ENCODE measurements around the gene PKM. TPM values are rescaled to one million over a fixed set of nuclear protein-coding genes. Genes with fewer than 3 reads are reported as not detected.
A peak's percentile ranks its signal among the peaks of the same experiment; 100 is the strongest.

Gene PKM
- total RNA-seq, 1 donor from 2014 or later, result 1,163 TPM

GRCh38 chr15:72200395-72201237 lies 30.4 kb downstream of the PKM start:
- Histone ChIP-seq H3K9ac (no peak overlapping the region), H3K36me3 (peaks cover 9% of the 10 kb centered on the region), H3K4me1 (peaks cover 8% of the 10 kb centered on the region), H3K27me3 (peaks cover 39% of the 10 kb centered on the region), H3F3A (ENCODE audit: low read depth) (peaks cover 49% of the 10 kb centered on the region), H3K4me2 (no peak overlapping the region), H3K9me3 (ENCODE audit: low read depth) (no peaks in the 10 kb centered on the region), H2AFZ (replicated peaks) (no peak overlapping the region), H3K27ac (no peak overlapping the region), H3K4me3 (no peak overlapping the region), H4K20me1 (ENCODE audit: low read depth) (peaks cover 89% of the 10 kb centered on the region), H3K79me2 (ENCODE audit: low read depth) (no peaks in the 10 kb centered on the region)
- no peak overlapping the region for H3K4me3 Mint-ChIP-seq
- H3K4me1 Mint-ChIP-seq, result peaks cover 5% of the 10 kb centered on the region
- H3K36me3 Mint-ChIP-seq, result peaks cover 38% of the 10 kb centered on the region
- no peak for DNase-seq (ENCODE audit: low spot score)
- peaks cover 23% of the 10 kb centered on the region for H3K27me3 Mint-ChIP-seq (ENCODE audit: insufficient read depth, low read depth)
- peaks cover 2% of the 10 kb centered on the region for H3K9me3 Mint-ChIP-seq
- no peak for TF ChIP-seq CTCF (IDR thresholded peaks at IDR 0.05)
- no peak for TF ChIP-seq EZH2 (IDR thresholded peaks at IDR 0.05)
- TF ChIP-seq EZH2phosphoT487 (IDR thresholded peaks at IDR 0.05), result no peak
- no peak overlapping the region for H3K27ac Mint-ChIP-seq

DNA sequence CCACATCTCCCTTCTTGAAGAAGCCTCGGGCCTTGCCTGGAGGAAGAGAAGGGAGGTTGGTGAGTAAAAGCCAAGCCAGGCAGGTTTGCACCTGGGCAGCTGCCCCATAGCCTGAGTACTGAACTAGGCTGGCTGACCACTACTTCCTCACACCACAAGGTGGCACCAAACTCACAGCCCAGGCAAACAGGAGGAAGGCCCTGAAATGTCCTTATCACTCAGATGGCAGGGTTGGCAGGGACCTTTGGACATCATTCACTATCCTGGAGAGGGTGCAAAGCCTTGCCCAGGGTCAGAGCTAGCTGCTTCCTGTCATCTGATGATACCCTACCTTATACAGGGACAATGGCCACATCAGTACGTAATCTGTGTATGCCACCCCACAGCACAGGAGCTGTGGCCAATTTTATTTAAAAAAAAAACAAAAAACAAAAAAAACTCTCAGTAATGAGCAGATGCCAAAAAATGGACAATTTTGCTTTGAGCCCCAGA lies 31.2 kb downstream of the PKM start:
- no peak overlapping the region for H3K9ac ChIP-seq

DNA sequence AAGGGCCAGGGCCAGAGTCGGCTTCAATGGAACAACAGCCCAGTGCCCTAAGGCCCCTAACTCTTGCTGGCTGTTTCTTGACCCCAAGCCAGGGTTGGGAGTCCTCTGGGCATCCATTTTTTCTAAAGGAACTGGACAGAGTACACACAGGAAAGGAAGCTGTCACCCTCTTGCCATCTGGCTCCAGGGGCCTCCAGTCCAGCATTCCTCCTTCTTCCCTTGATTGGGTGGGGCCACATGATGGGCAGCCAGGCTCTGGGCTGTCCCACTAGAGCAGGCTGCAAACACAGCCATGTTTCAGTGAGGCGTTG lies 31.8 kb downstream of the PKM start:
- H3F3A ChIP-seq (ENCODE audit: low read depth), result peaks cover 53% of the 10 kb centered on the region
- TF ChIP-seq CTCF (IDR thresholded peaks at IDR 0.05), result no peak
- TF ChIP-seq EZH2phosphoT487 (IDR thresholded peaks at IDR 0.05), result no peak
- no peak for TF ChIP-seq EZH2 (IDR thresholded peaks at IDR 0.05)
- peaks cover 8% of the 10 kb centered on the region for H3K4me1 ChIP-seq
- peaks cover 81% of the 10 kb centered on the region for H4K20me1 ChIP-seq (ENCODE audit: low read depth)
- H3K4me2 ChIP-seq, result no peak overlapping the region
- no peaks in the 10 kb centered on the region for H3K79me2 ChIP-seq (ENCODE audit: low read depth)
- H3K9ac ChIP-seq, result no peak overlapping the region
- H3K27me3 ChIP-seq, result peaks cover 54% of the 10 kb centered on the region
- peaks cover 5% of the 10 kb centered on the region for H3K4me1 Mint-ChIP-seq
- no peak overlapping the region for H3K4me3 ChIP-seq
- no peak for DNase-seq (ENCODE audit: low spot score)
- H2AFZ ChIP-seq (replicated peaks), result no peak overlapping the region
- H3K9me3 ChIP-seq (ENCODE audit: low read depth), result no peaks in the 10 kb centered on the region
- peaks cover 2% of the 10 kb centered on the region for H3K9me3 Mint-ChIP-seq
- no peak overlapping the region for H3K4me3 Mint-ChIP-seq
- peaks cover 9% of the 10 kb centered on the region for H3K36me3 ChIP-seq
- H3K27ac Mint-ChIP-seq, result no peak overlapping the region
- H3K36me3 Mint-ChIP-seq, result peaks cover 31% of the 10 kb centered on the region
- peaks cover 25% of the 10 kb centered on the region for H3K27me3 Mint-ChIP-seq (ENCODE audit: insufficient read depth, low read depth)
- H3K27ac ChIP-seq, result no peak overlapping the region

More for the DNA sequence above, 31.2 kb downstream of the PKM start:
- H3K4me3 ChIP-seq, result no peak overlapping the region
- TF ChIP-seq EZH2 (IDR thresholded peaks at IDR 0.05), result no peak
- TF ChIP-seq CTCF (IDR thresholded peaks at IDR 0.05), result peak; percentile 88
- H3K4me1 Mint-ChIP-seq, result peaks cover 5% of the 10 kb centered on the region
- H3K79me2 ChIP-seq (ENCODE audit: low read depth), result no peaks in the 10 kb centered on the region
- no peaks in the 10 kb centered on the region for H3K9me3 ChIP-seq (ENCODE audit: low read depth)
- peaks cover 23% of the 10 kb centered on the region for H3K27me3 Mint-ChIP-seq (ENCODE audit: insufficient read depth, low read depth)
- H3K4me2 ChIP-seq, result no peak overlapping the region
- no peak overlapping the region for H3K27ac Mint-ChIP-seq
- H2AFZ ChIP-seq (replicated peaks), result no peak overlapping the region
- H3K27ac ChIP-seq, result no peak overlapping the region
- peaks cover 48% of the 10 kb centered on the region for H3K27me3 ChIP-seq
- DNase-seq (ENCODE audit: low spot score), result peak; percentile 69
- peaks cover 53% of the 10 kb centered on the region for H3F3A ChIP-seq (ENCODE audit: low read depth)
- H3K4me3 Mint-ChIP-seq, result no peak overlapping the region
- peaks cover 83% of the 10 kb centered on the region for H4K20me1 ChIP-seq (ENCODE audit: low read depth)
- H3K4me1 ChIP-seq, result peaks cover 8% of the 10 kb centered on the region
- peaks cover 36% of the 10 kb centered on the region for H3K36me3 Mint-ChIP-seq
- H3K9me3 Mint-ChIP-seq, result peaks cover 2% of the 10 kb centered on the region
- H3K36me3 ChIP-seq, result peaks cover 9% of the 10 kb centered on the region
